Measurements from ENCODE around the gene TOMM7.

DNA sequence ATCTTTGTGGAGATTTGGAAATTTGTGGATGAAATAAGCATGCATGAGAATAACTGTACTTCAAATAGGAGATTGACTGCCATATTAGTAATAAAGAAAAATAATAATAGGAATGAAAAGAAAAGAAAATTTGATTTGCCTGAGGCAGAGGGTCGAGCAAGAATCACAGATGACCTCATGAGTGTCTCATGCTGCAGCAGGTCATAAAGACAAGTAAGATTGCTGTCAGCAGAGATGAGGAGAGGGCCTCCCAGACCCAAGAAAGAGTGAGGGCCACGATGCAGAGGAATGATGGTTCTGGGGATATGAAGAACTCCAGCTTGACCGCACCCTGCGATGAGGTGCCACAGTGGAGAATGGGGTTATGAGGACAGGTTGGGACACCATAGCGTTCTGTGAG, 39.2 kb downstream of the TOMM7 start:
- TF ChIP-seq GATA2 (IDR thresholded peaks at IDR 0.05; ENCODE audit: low read depth, low read length) (no peak), GATA3 (IDR thresholded peaks at IDR 0.05; ENCODE audit: low read depth, low read length) (no peak)

Data from SH-SY5Y (cell line).